HCEC 1CT (cell line): ENCODE results near the gene TRMT10A.
A peak's percentile ranks its signal among the peaks of the same experiment; 100 is the strongest.

ENCODE experiments used
- DNase-seq: peaks from one replicate; pipeline ENCODE4 v3.0.0-alpha.2; 2017

The TRMT10A gene, protein sequence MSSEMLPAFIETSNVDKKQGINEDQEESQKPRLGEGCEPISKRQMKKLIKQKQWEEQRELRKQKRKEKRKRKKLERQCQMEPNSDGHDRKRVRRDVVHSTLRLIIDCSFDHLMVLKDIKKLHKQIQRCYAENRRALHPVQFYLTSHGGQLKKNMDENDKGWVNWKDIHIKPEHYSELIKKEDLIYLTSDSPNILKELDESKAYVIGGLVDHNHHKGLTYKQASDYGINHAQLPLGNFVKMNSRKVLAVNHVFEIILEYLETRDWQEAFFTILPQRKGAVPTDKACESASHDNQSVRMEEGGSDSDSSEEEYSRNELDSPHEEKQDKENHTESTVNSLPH

GRCh38 chr4:99563310-99564186 is at the start of gene TRMT10A:
TRMT10A (minus strand) TSS chr4:99564039; CDS start chr4:99559338, 4,701 bp downstream.
- peak; percentile 91 for DNase-seq

DNA sequence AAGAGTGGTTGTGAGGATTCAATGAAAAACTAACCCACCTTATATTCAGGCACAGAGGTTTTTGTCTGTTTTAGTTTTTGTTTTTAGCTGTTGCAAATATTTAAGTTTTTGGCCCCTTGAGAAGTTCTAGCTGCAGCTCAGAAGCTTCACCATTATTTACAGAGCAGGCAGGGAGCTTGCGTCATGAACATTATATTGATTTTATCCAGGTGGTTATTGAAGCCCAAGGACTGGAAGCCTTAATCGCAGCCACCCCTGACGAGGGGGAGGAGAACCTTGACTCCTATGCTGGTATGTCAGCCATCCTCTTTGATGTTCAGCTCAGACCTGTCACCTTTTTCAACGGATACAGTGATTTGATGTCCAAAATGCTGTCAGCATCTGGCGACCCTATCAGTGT is 48.9 kb upstream of the TRMT10A start:
- no peak for DNase-seq

- DNase-seq, result no peak
These were observed 48.4 kb upstream of the TRMT10A start for GRCh38 chr4:99612281-99612680.

DNA sequence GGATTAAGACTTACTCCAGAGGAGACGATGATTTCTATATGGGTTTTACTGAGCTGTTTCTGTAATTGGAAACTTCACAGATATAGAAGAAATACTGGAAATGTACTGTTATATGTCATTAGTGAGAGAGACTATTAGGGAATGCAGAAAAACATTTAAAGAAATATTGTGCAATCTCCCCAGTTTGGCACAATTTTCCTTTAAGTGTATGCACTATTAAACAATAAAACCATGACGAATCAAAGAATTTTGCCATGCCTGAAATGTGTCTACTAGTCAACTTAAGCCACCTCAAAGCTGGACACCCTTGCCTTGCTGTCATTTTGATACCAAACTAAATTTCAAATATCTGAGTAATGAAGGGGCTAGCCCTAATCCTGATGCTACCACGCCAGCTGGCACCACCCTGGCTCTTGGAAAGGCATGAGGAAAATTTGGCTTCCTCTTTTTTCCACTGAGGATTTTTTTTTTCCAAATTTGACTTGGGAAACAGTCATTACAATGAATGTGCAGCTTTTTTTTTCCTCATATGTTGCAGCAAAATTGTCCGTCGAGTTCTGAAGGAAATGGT is 46.9 kb upstream of the TRMT10A start:
- DNase-seq, result no peak

GRCh38 chr4:99608417-99608816 is 44.6 kb upstream of the TRMT10A start:
- no peak for DNase-seq

- no peak for DNase-seq
These were observed 42.9 kb upstream of the TRMT10A start for GRCh38 chr4:99606716-99607115.

DNA sequence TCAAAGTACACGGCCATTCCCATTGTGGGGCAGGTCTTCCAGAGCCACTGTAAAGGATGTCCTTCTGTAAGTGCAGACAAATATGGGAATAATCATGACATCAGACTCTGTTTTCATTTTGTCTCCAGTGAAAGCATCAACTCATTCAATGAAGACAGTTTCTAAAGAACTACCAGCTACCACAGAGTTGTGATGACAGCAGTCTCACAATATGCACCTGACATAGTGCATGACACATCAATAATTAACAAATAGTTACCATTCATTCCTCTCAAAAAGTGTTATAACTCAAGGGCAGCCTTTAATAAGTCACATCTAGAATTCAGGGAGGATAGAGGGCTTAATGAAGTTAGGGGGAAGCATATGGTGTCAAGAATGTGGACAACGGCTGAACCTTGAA is 31.0 kb upstream of the TRMT10A start:
- no peak for DNase-seq

DNA sequence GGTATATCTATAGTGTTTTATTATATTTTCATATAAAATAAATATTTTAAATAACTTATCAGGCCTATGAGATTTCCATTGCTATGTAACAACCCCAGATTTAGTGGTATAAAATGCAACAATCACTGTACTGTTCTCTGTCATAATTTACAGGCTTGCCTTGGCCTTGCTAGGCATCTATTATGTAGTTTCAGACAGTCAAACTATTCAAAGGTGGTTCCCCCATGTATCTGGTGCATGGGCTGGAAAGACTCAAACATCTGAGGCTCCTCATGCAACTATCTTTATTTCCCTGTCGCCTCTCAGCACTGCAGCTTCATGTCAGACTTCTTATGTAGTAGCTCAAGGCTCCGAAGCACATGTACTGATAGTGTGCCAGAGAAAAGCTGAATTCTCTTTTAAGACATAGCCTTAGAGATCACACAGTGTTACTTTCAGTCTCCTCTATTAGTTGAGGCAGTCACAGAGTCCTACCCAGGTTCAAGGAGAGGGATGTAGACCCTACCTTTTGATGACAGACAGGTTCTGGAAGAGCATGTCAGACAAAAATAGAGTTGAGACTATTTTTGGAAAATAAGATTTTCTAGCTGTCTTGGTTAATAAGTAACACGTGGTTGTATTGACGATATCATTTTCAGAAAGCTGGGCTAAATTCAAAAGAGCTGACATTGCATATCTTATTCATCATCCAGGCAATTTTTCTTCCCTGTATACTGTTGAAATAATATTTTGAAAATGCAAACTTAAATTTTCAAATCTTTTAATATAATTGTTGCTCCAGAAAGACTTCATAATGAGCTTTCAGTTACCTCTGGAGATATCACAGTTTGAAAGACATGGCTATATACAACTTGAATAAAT is 30.2 kb upstream of the TRMT10A start:
- no peak for DNase-seq

GRCh38 chr4:99591757-99592156 is 27.9 kb upstream of the TRMT10A start:
- no peak for DNase-seq

DNA sequence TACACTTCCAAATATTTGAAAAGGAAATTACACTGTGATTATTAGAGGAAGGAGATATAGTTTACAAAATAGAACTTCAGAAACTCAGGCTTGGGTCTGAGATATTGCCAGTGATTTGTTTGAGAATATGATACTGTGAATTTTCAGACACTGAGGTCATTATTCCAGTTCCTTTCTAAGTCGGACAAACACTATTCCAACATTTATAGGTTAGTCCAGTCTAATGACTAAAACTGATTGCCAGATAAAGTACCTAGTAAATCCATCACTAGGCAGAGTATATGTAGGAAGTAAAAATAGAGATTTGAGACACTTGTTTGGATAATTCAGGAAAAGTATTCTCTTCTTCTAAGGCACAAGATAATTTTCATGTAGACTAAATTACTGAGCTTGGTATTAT is 24.0 kb upstream of the TRMT10A start:
- no peak for DNase-seq

GRCh38 chr4:99587309-99587708 is 23.5 kb upstream of the TRMT10A start:
- DNase-seq, result no peak

DNA sequence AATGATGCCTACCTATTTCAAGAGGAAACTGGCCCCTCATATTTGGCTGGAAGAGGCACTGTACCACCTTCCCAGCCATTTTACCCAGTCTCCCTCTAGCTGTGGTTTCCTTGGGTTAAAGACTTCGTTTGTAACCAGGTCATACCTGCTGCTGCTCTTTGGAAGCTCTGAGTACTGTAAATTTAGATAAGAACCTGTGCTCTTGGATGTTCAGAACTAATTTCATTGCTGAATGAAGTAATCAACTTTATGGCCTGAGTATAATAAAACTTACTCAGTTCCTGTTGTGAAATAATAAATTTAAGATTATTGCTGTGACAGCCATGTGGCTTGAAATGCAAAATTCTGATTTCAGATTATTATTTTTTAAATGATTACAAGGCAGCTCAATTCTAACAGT is 23.0 kb upstream of the TRMT10A start:
- DNase-seq, result no peak

DNA sequence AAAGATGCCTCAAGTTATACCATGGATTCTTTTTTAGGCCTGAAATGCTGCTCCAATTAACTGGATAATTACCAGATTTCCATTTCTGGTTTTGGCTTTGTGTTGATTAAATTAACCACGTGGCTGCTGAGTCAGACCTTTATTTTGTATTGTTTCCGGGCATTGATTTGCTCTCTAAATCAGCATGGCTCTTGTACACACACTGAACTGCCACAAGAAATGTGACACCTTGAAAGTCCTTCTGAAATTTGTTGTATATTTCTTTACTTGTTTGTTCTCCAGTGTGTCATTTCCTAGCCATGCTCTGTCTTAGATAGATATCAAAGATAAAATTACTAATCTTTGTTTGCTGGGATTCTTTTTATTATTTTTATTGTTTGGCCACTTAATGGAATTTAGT is 22.5 kb upstream of the TRMT10A start:
- DNase-seq, result no peak

GRCh38 chr4:99585516-99585915 is 21.7 kb upstream of the TRMT10A start:
- no peak for DNase-seq

GRCh38 chr4:99578714-99579113 is 14.9 kb upstream of the TRMT10A start:
- DNase-seq, result no peak

GRCh38 chr4:99574530-99575324 is 10.9 kb upstream of the TRMT10A start, which contains the start of gene MTTP:
MTTP (plus strand) TSS chr4:99574824; CDS start chr4:99574910, 86 bp downstream.
- DNase-seq, result no peak

GRCh38 chr4:99573735-99574368 is 10.0 kb upstream of the TRMT10A start:
- no peak for DNase-seq

DNA sequence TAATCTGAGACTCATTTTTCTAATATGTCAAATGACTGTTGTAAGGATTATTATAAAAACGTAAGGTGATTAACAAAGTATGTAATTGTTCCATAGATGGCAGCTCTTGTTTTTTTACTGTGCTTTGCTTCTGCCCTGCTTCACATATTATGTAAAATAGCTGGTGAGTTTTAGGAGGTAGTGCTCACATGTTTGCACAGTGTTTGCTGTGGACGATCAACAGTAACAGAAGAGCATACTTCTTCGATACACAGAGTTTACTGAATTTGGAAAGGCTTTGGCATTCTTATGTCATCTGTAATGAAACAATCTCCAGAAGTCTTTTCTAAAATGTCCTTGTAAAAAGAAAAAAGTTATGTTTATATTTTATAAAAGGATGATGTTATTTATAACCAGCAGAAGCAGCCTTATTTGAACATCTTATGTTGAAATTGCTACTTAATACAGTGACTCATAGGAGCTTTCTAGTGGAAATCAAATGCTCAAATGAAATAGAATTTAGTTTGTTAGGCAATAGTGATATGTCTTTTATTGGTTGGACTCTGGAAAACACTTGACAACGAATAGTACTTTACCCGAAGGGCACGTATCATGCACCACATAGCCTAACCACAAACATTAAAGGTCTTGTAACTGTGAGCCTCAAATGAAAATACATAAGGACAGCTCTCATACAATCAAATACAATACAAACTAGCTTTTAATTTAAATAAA is 8.8 kb upstream of the TRMT10A start:
- DNase-seq, result peak; percentile 49

GRCh38 chr4:99571883-99572282 is 8.0 kb upstream of the TRMT10A start:
- DNase-seq, result no peak

DNA sequence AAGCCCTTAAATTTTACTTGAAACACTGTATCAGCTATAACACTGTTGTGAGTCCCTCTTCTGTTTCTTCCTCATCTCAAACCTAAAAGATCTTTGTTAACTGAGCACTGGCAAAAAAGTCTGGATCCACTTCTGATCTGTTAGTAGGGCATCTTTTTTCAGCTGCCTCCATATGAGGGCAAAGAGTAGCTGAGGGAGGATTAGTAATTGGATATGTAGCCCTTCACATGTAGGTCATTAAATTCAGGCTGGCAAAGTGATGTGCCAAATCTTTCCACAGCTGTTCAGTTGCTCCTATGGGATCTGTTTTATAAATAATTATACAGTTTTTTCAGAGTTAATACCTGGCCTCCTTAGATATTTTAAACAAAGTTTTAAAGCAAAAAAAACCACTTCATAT is 1.1 kb upstream of the TRMT10A start:
- DNase-seq, result no peak

GRCh38 chr4:99552872-99553271 is 11.0 kb downstream of the TRMT10A start:
- DNase-seq, result no peak
